AG09319 (cell line): ENCODE data around the gene PRICKLE2.

Experiments
- DNase-seq: peaks from one replicate; pipeline ENCODE4 v3.0.0-alpha.2; 2010; ENCODE audit warnings: low read depth; ENCODE audit errors: extremely low read depth
- TF ChIP-seq, protein P1 (sequence below): IDR thresholded peaks from 2 replicates; pipeline ENCODE4 v1.5.1; 2011; ENCODE audit warnings: low read depth, mild to moderate bottlenecking, inconsistent platforms, low read length, moderate library complexity

Gene PRICKLE2

DNA sequence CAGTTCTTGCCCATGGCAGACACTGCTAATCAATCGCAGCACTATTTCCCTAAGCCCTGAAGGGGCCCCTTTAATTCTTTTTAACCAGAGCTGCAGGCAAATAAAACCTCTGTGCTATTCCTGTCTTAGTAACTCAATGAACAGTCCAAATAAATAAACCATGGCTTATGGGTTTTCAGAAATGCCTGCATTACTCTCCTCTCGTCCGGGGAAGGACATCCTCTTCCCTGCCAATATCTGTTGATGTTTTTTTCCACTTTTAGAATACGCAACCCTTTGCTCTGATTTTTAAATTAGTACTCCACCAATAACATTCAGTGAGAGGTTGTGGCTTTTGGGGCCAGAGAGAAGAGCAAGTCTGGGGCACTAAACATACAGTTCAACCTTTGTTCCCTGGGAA is 35.2 kb upstream of the PRICKLE2 start:
- no peak for DNase-seq
- TF ChIP-seq, protein P1, sequence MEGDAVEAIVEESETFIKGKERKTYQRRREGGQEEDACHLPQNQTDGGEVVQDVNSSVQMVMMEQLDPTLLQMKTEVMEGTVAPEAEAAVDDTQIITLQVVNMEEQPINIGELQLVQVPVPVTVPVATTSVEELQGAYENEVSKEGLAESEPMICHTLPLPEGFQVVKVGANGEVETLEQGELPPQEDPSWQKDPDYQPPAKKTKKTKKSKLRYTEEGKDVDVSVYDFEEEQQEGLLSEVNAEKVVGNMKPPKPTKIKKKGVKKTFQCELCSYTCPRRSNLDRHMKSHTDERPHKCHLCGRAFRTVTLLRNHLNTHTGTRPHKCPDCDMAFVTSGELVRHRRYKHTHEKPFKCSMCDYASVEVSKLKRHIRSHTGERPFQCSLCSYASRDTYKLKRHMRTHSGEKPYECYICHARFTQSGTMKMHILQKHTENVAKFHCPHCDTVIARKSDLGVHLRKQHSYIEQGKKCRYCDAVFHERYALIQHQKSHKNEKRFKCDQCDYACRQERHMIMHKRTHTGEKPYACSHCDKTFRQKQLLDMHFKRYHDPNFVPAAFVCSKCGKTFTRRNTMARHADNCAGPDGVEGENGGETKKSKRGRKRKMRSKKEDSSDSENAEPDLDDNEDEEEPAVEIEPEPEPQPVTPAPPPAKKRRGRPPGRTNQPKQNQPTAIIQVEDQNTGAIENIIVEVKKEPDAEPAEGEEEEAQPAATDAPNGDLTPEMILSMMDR = no peak

GRCh38 chr3:64259636-64260035 is 34.4 kb upstream of the PRICKLE2 start:
- TF ChIP-seq, protein P1 = no peak

GRCh38 chr3:64257100-64257755 is 32.0 kb upstream of the PRICKLE2 start:
- DNase-seq = no peak
- TF ChIP-seq, protein P1 = no peak

More at GRCh38 chr3:64259636-64260035, 34.4 kb upstream of the PRICKLE2 start:
- DNase-seq = no peak

DNA sequence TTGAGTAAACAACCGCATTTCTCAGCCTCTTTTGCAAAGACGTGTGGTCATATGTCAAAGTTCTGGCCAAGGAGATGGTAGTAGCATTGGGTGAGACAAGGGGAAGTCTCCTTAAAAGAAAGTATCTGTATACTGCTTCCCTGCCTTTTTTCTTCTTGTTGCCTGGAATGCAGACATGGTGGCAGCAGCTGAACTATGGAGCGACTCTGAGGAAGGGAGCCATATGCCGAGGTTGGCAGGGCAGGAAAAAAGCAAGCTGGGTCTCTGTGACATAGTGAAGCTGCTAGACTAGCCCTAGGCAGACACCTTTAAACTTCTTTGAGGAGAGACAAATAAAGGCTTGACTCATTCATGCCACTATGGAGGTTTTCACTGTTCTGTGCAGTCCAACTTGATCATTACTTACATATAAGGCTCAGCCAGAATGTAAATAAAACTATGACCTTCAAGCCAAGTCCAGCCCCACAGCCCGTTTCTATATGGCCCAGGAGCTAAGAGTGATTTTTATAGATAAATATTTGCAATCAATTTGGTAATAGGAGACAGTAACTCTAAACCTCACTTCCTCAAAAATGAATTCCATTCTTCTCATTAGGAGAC is 30.6 kb upstream of the PRICKLE2 start:
- TF ChIP-seq, protein P1 = no peak
- no peak for DNase-seq

DNA sequence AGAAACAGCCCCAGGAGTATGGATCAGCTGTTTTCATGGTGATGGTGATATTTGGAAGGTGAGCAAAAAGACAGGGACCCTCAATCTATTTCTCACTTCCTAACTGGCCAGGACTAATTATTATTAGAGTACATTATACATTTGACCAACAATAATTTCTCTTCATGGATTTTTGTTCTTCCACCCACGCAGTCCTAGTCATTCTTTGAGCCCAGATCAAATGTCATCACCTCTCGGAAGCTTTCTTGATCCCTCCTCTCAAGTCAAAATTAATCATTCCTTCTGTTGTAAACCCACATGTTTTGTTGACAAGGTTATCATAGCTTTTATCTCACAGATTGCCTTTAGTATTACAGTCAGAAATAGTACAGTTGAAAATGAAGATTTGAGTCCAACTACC is 29.2 kb upstream of the PRICKLE2 start:
- TF ChIP-seq, protein P1 = no peak
- no peak for DNase-seq

GRCh38 chr3:64253689-64254088 is 28.4 kb upstream of the PRICKLE2 start:
- TF ChIP-seq, protein P1 = no peak
- DNase-seq = no peak

GRCh38 chr3:64251019-64251418 is 25.8 kb upstream of the PRICKLE2 start:
- DNase-seq = no peak
- TF ChIP-seq, protein P1 = no peak
